Neural progenitor cell (in vitro differentiated cells): ENCODE data around the gene BEND7. TPM values are rescaled to one million over a fixed set of nuclear protein-coding genes. Genes with fewer than 3 reads are reported as not detected.

Experiments
- DNase-seq: peaks from one replicate; pipeline ENCODE4 v3.0.0-alpha.2; 2016; ENCODE audit warnings: low spot score
- H2AFZ ChIP-seq: fragments of 200-600 bp; sonication (generic); replicated peaks from 2 replicates; pipeline ENCODE4 v1.6.1; 2016; ENCODE audit warnings: antibody characterized with exemption
- H3F3A ChIP-seq: fragments of 200-600 bp; sonication (generic); 2 replicates; pipeline ENCODE4 v1.6.1; 2016; ENCODE audit warnings: antibody characterized with exemption, low read depth
- H3K27ac ChIP-seq: fragments of 200-600 bp; sonication (generic); 2 replicates; pipeline ENCODE4 v1.5.1; 2016; ENCODE audit warnings: mild to moderate bottlenecking
- H3K27me3 ChIP-seq: fragments of 200-600 bp; sonication (generic); 2 replicates; pipeline ENCODE4 v1.6.1; 2016; ENCODE audit warnings: mild to moderate bottlenecking, moderate library complexity
- H3K36me3 ChIP-seq: fragments of 200-600 bp; sonication (generic); 2 replicates; pipeline ENCODE4 v1.5.1; 2016
- H3K4me1 ChIP-seq: fragments of 200-600 bp; sonication (generic); 2 replicates; pipeline ENCODE4 v1.6.1; 2016; ENCODE audit warnings: mixed run types
- H3K4me2 ChIP-seq: fragments of 200-600 bp; sonication (generic); 2 replicates; pipeline ENCODE4 v1.6.1; 2016
- H3K4me3 ChIP-seq: fragments of 200-600 bp; sonication (generic); 2 replicates; pipeline ENCODE4 v1.5.1; 2016
- H3K79me2 ChIP-seq: fragments of 200-600 bp; sonication (generic); 2 replicates; pipeline ENCODE4 v1.6.1; 2016; ENCODE audit warnings: low read depth
- H3K9ac ChIP-seq: fragments of 200-600 bp; sonication (generic); 2 replicates; pipeline ENCODE4 v1.6.1; 2016
- H3K9me3 ChIP-seq: fragments of 200-600 bp; sonication (generic); 2 replicates; pipeline ENCODE4 v1.5.1; 2016; ENCODE audit warnings: low read depth
- H4K20me1 ChIP-seq: fragments of 200-600 bp; sonication (generic); 2 replicates; pipeline ENCODE4 v1.6.1; 2016; ENCODE audit warnings: low read depth
- H3K27ac Mint-ChIP-seq: 3 replicates; pipeline ENCODE4 v1.8.0; 2021; ENCODE audit warnings: mixed read lengths
- H3K27me3 Mint-ChIP-seq: 2 replicates; pipeline ENCODE4 v1.8.0; 2022; ENCODE audit warnings: low read depth, mild to moderate bottlenecking, inconsistent platforms, moderate library complexity, mixed read lengths; ENCODE audit not compliant: insufficient read depth
- H3K36me3 Mint-ChIP-seq: 3 replicates; pipeline ENCODE4 v1.8.0; 2021; ENCODE audit warnings: mixed read lengths
- H3K4me1 Mint-ChIP-seq: 3 replicates; pipeline ENCODE4 v1.8.0; 2021; ENCODE audit warnings: mixed read lengths
- H3K4me3 Mint-ChIP-seq: 3 replicates; pipeline ENCODE4 v1.8.0; 2021; ENCODE audit warnings: mild to moderate bottlenecking, moderate library complexity, mixed read lengths
- H3K9me3 Mint-ChIP-seq: 3 replicates; pipeline ENCODE4 v1.8.0; 2020; ENCODE audit warnings: mixed read lengths
- EZH2 ChIP-seq: fragments of 200-600 bp; sonication (generic); IDR thresholded peaks from 2 replicates; pipeline ENCODE4 v1.6.1; 2017; ENCODE audit warnings: antibody characterized with exemption, mild to moderate bottlenecking, moderate library complexity
- EZH2phosphoT487 ChIP-seq: fragments of 200-600 bp; sonication (generic); IDR thresholded peaks from 2 replicates; pipeline ENCODE4 v1.6.1; 2017; ENCODE audit warnings: antibody characterized with exemption
- total RNA-seq: library from RNA; depleted of rRNA; stranded (reverse); fragments of >200 nt; gene quantifications from 2 replicates; pipeline ENCODE4 v1.2.3, GENCODE V29; 2015; ENCODE audit warnings: low replicate concordance
- TF ChIP-seq, protein P1 (sequence below): fragments of 200-600 bp; sonication (generic); IDR thresholded peaks from 2 replicates; pipeline ENCODE4 v1.5.1; 2017; ENCODE audit warnings: antibody characterized with exemption, mild to moderate bottlenecking

Gene BEND7
- total RNA-seq, 1 donor from 2014 or later, result 7.5 TPM

DNA sequence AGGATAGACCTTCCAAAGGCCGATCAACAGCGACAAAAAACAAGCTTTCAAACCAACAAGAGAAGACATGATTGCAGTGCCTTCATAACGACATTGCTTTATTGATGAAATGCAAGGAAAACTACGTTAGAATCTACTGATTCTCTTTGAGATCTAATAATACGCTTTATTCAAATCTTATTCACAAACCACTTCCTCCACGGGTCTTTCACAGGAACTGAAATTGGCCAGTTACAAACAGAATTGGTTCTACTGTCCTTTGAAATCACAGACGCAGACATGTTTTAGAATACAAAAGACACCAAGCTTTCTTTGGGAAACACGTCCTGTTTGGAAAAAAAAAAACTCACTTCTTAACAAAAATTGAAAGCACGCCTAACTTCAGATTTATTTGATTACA is 106.0 kb downstream of the BEND7 start:
- no peak for DNase-seq

DNA sequence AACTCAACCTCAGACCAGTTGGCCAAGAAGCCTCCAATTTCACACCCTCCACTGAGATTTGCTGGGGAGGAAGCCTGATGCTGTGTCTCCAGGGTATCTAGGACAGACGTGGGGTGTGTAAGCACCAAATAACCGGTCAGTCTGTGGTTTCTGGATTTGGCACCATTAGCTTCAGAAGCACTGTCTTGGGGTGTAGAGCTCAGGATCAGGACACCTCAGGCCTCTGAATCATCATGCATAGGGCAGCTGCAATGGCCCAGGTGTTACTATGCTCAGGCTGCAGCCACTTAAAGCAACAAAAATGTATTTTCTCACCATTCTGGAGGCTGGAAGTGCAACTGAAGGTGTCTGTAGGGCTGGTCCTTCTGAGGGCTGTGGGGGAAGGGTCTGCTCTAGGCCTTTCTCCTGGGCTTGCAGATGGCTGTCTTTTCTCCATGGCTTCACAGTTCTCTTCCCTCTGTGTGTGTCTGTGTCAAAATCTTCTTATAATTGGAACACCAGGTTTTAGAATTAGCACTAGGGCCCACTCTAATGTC is 107.4 kb downstream of the BEND7 start:
- no peaks in the 10 kb centered on the region for H3K27me3 ChIP-seq
- no peak overlapping the region for H3K9ac ChIP-seq
- H4K20me1 ChIP-seq, result no peaks in the 10 kb centered on the region
- TF ChIP-seq, protein P1, sequence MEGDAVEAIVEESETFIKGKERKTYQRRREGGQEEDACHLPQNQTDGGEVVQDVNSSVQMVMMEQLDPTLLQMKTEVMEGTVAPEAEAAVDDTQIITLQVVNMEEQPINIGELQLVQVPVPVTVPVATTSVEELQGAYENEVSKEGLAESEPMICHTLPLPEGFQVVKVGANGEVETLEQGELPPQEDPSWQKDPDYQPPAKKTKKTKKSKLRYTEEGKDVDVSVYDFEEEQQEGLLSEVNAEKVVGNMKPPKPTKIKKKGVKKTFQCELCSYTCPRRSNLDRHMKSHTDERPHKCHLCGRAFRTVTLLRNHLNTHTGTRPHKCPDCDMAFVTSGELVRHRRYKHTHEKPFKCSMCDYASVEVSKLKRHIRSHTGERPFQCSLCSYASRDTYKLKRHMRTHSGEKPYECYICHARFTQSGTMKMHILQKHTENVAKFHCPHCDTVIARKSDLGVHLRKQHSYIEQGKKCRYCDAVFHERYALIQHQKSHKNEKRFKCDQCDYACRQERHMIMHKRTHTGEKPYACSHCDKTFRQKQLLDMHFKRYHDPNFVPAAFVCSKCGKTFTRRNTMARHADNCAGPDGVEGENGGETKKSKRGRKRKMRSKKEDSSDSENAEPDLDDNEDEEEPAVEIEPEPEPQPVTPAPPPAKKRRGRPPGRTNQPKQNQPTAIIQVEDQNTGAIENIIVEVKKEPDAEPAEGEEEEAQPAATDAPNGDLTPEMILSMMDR, result no peak
- TF ChIP-seq EZH2phosphoT487 (no peak), EZH2 (no peak)
- DNase-seq, result no peak
- no peaks in the 10 kb centered on the region for H3K36me3 ChIP-seq
- H3K4me2 ChIP-seq, result no peak overlapping the region
- no peak overlapping the region for H3K27ac ChIP-seq
- no peaks in the 10 kb centered on the region for H3K9me3 Mint-ChIP-seq
- H3K4me1 ChIP-seq, result no peaks in the 10 kb centered on the region
- no peak overlapping the region for H2AFZ ChIP-seq
- H3F3A ChIP-seq, result no peaks in the 10 kb centered on the region
- no peak overlapping the region for H3K27ac Mint-ChIP-seq
- H3K27me3 Mint-ChIP-seq, result peaks cover 4% of the 10 kb centered on the region
- no peaks in the 10 kb centered on the region for H3K4me1 Mint-ChIP-seq
- no peaks in the 10 kb centered on the region for H3K79me2 ChIP-seq
- H3K9me3 ChIP-seq, result no peaks in the 10 kb centered on the region
- no peak overlapping the region for H3K4me3 ChIP-seq
- H3K4me3 Mint-ChIP-seq, result no peak overlapping the region
- H3K36me3 Mint-ChIP-seq, result no peaks in the 10 kb centered on the region

More for the DNA sequence above, 106.0 kb downstream of the BEND7 start:
- no peaks in the 10 kb centered on the region for H3K36me3 Mint-ChIP-seq
- Histone ChIP-seq H4K20me1 (no peaks in the 10 kb centered on the region), H3K4me3 (no peak overlapping the region), H3K79me2 (no peaks in the 10 kb centered on the region), H3K4me1 (no peaks in the 10 kb centered on the region), H3K9ac (no peak overlapping the region), H3K27me3 (no peaks in the 10 kb centered on the region), H2AFZ (no peak overlapping the region), H3K9me3 (no peaks in the 10 kb centered on the region), H3K36me3 (no peaks in the 10 kb centered on the region), H3F3A (no peaks in the 10 kb centered on the region), H3K4me2 (no peak overlapping the region), H3K27ac (no peak overlapping the region)
- no peak overlapping the region for H3K27ac Mint-ChIP-seq
- no peaks in the 10 kb centered on the region for H3K4me1 Mint-ChIP-seq
- no peak overlapping the region for H3K4me3 Mint-ChIP-seq
- H3K27me3 Mint-ChIP-seq, result no peaks in the 10 kb centered on the region
- no peaks in the 10 kb centered on the region for H3K9me3 Mint-ChIP-seq
- TF ChIP-seq EZH2 (no peak), EZH2phosphoT487 (no peak)
- TF ChIP-seq, protein P1, result no peak

DNA sequence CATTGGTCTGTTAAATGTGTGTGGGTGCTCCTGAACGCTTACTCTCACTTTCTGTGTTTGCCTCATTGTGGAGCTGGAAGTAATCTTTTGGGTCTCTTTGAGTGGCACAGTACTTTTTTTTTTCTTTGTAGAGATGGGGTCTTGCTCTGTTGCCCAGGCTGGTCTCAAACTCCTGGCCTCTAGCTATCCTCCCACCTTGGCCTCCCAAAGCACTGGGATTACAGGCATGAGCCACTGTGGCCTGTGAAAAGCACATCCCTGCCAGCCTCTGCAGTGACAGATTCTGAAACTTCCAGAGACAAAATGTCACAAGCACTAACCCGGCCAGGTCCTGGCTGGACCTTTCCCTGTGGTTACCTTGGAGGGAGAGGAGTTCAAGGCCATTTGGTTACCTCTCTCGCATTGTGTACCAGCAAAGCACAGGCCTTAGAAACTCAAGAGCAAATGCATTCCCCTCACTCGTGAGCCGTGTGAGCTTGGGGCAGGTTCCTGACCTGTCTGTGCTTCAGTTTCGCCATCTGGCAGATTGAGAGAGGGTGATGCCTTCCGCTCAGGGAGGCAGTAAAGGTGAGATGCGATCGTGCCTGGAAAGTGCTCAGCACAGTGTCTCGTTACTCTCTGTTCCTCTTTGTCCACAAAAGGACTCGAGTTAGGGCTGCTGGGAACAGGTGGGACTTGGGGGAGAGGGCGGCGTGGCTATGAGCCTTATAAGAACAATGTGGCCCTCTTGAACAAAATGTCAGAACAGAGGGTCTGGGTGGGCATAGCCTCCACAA is 108.1 kb downstream of the BEND7 start:
- no peaks in the 10 kb centered on the region for H3F3A ChIP-seq
- no peaks in the 10 kb centered on the region for H3K9me3 ChIP-seq
- DNase-seq, result no peak
- no peak overlapping the region for H3K27ac ChIP-seq
- H3K4me2 ChIP-seq, result no peak overlapping the region
- Mint-ChIP-seq H3K4me1 (no peaks in the 10 kb centered on the region), H3K36me3 (no peaks in the 10 kb centered on the region), H3K4me3 (no peak overlapping the region), H3K27ac (no peak overlapping the region), H3K27me3 (peaks cover 4% of the 10 kb centered on the region), H3K9me3 (no peaks in the 10 kb centered on the region)
- H2AFZ ChIP-seq, result no peak overlapping the region
- H3K4me1 ChIP-seq, result no peaks in the 10 kb centered on the region
- H3K79me2 ChIP-seq, result no peaks in the 10 kb centered on the region
- no peaks in the 10 kb centered on the region for H4K20me1 ChIP-seq
- no peak for TF ChIP-seq EZH2
- no peak for TF ChIP-seq EZH2phosphoT487
- TF ChIP-seq, protein P1, result no peak
- no peaks in the 10 kb centered on the region for H3K36me3 ChIP-seq
- H3K27me3 ChIP-seq, result no peaks in the 10 kb centered on the region
- no peak overlapping the region for H3K9ac ChIP-seq
- H3K4me3 ChIP-seq, result no peak overlapping the region
